ENCODE data around the gene MRTFA.

Gene MRTFA

GRCh38 chr22:40463017-40463631 is 173.4 kb downstream of the MRTFA start:
- peak in 1 of 2 donors; percentile 19 for DNase-seq (ENCODE audit: low read depth in 2 of 2)

- DNase-seq (ENCODE audit: low read depth in 2 of 2): no peak
These were observed 174.1 kb downstream of the MRTFA start for GRCh38 chr22:40462195-40462984.

- no peak for DNase-seq (ENCODE audit: low read depth in 2 of 2)
These were observed 182.8 kb downstream of the MRTFA start for GRCh38 chr22:40453671-40454070.

- DNase-seq (ENCODE audit: low read depth in 2 of 2): no peak
These were observed 183.6 kb downstream of the MRTFA start for GRCh38 chr22:40452730-40453487.

GRCh38 chr22:40451210-40451609 is 185.3 kb downstream of the MRTFA start:
- DNase-seq (ENCODE audit: low read depth in 2 of 2): no peak

- DNase-seq (ENCODE audit: low read depth in 2 of 2): no peak
These were observed 185.9 kb downstream of the MRTFA start for GRCh38 chr22:40450616-40451015.

GRCh38 chr22:40449676-40450035 is 186.9 kb downstream of the MRTFA start:
- no peak for DNase-seq (ENCODE audit: low read depth in 2 of 2)

GRCh38 chr22:40446203-40446602 is 190.3 kb downstream of the MRTFA start:
- no peak for DNase-seq (ENCODE audit: low read depth in 2 of 2)

GRCh38 chr22:40444178-40444831 is 192.2 kb downstream of the MRTFA start:
- DNase-seq (ENCODE audit: low read depth in 2 of 2): no peak

- no peak for DNase-seq (ENCODE audit: low read depth in 2 of 2)
These were observed 192.8 kb downstream of the MRTFA start for GRCh38 chr22:40443732-40444131.

GRCh38 chr22:40441761-40442390 is 194.6 kb downstream of the MRTFA start:
- DNase-seq (ENCODE audit: low read depth in 2 of 2): no peak

GRCh38 chr22:40436505-40437431 is 199.8 kb downstream of the MRTFA start:
- DNase-seq (ENCODE audit: low read depth in 2 of 2): no peak

- DNase-seq (ENCODE audit: low read depth in 2 of 2): no peak
These were observed 201.8 kb downstream of the MRTFA start for GRCh38 chr22:40434745-40435144.

GRCh38 chr22:40434106-40434505 is 202.4 kb downstream of the MRTFA start:
- DNase-seq (ENCODE audit: low read depth in 2 of 2): no peak

- DNase-seq (ENCODE audit: low read depth in 2 of 2): no peak
These were observed 203.0 kb downstream of the MRTFA start for GRCh38 chr22:40433416-40434090.

GRCh38 chr22:40432625-40433024 is 203.9 kb downstream of the MRTFA start:
- DNase-seq (ENCODE audit: low read depth in 2 of 2): no peak

GRCh38 chr22:40432157-40432556 is 204.4 kb downstream of the MRTFA start:
- no peak for DNase-seq (ENCODE audit: low read depth in 2 of 2)

- DNase-seq (ENCODE audit: low read depth in 2 of 2): no peak
These were observed 205.5 kb downstream of the MRTFA start for GRCh38 chr22:40430991-40431390.

GRCh38 chr22:40429481-40429880 is 207.0 kb downstream of the MRTFA start:
- no peak for DNase-seq (ENCODE audit: low read depth in 2 of 2)

GRCh38 chr22:40428796-40429195 is 207.7 kb downstream of the MRTFA start:
- DNase-seq (ENCODE audit: low read depth in 2 of 2): no peak

Data from stimulated activated CD8-positive, alpha-beta memory T cell treated with anti-CD3 and anti-CD28 coated beads, Interleukin-15, amount 100 ng/mL, for 4 hours (primary cell).